A673 (cell line): ENCODE data around the gene EYS. TPM values are rescaled to one million over a fixed set of nuclear protein-coding genes. Genes with fewer than 3 reads are reported as not detected.
"Not testable (repeated sequence)": the region's sequence is repeated elsewhere in the genome, so short reads cannot be mapped to it uniquely, and the experiment has no call there.

Experiments
- BruUV-seq: library from RNA; stranded (reverse); fragments of 400-500 nt; replicated peaks from 2 replicates; lab custom pipeline; 2021; lab: Mats Ljungman, UMichigan
- CTCF ChIA-PET: fragments of 300-600 bp; sonication (Branson Sonifier 250); formaldehyde crosslinking; loops from one replicate; lab custom pipeline; 2022; ENCODE audit warnings: antibody characterized with exemption; lab: Charles Lee
- POLR2A ChIA-PET: fragments of 300-600 bp; sonication (Branson Sonifier 250); formaldehyde crosslinking; loops from one replicate; lab custom pipeline; 2022; ENCODE audit warnings: antibody characterized with exemption; ENCODE audit not compliant: low non-redundant PET; lab: Charles Lee
- DNase-seq: peaks from one replicate; pipeline ENCODE4 v3.0.0-alpha.2; 2015; ENCODE audit warnings: low spot score
- H3K27ac ChIP-seq: fragments of 200-600 bp; sonication (generic); 2 replicates; pipeline ENCODE4 v1.5.1; 2016; ENCODE audit warnings: mixed run types, low read depth, mild to moderate bottlenecking, mixed read lengths, antibody characterized with exemption, low read length; ENCODE audit not compliant: poor library complexity, severe bottlenecking
- H3K27me3 ChIP-seq: fragments of 200-600 bp; sonication (generic); replicated peaks from 2 replicates; pipeline ENCODE4 v1.6.1; 2017; ENCODE audit warnings: mixed run types, low read depth, mild to moderate bottlenecking, mixed read lengths, antibody characterized with exemption, low read length; ENCODE audit not compliant: insufficient read depth, poor library complexity
- H3K36me3 ChIP-seq: fragments of 200-600 bp; sonication (generic); 2 replicates; pipeline ENCODE4 v1.6.1; 2016; ENCODE audit warnings: mixed run types, mild to moderate bottlenecking, mixed read lengths, antibody characterized with exemption, low read length; ENCODE audit not compliant: insufficient read depth, poor library complexity, severe bottlenecking
- H3K4me1 ChIP-seq: fragments of 200-600 bp; sonication (generic); 2 replicates; pipeline ENCODE4 v1.6.1; 2017; ENCODE audit warnings: mixed run types, mild to moderate bottlenecking, mixed read lengths, antibody characterized with exemption, low read length; ENCODE audit not compliant: insufficient read depth, poor library complexity, severe bottlenecking
- H3K4me3 ChIP-seq: fragments of 200-600 bp; sonication (generic); 2 replicates; pipeline ENCODE4 v1.5.1; 2016; ENCODE audit warnings: low read depth, mixed run types, mild to moderate bottlenecking, mixed read lengths, low read length; ENCODE audit not compliant: poor library complexity, severe bottlenecking
- H3K9me3 ChIP-seq: fragments of 200-600 bp; sonication (generic); 2 replicates; pipeline ENCODE4 v1.6.1; 2016; ENCODE audit warnings: mixed run types, low read depth, mild to moderate bottlenecking, mixed read lengths, antibody characterized with exemption, low read length; ENCODE audit not compliant: poor library complexity, severe bottlenecking
- CTCF ChIP-seq: fragments of 300-800, 200-600 bp; sonication (generic); conservative IDR thresholded peaks from 2 replicates; pipeline ENCODE4 v1.5.1; 2017; ENCODE audit warnings: low read depth, mild to moderate bottlenecking, antibody characterized with exemption, low read length, moderate library complexity, mixed read lengths
- EZH2 ChIP-seq: fragments of 200-600 bp; sonication (generic); IDR thresholded peaks from 2 replicates; pipeline ENCODE4 v1.6.1; 2017; ENCODE audit warnings: borderline replicate concordance, low read depth, mild to moderate bottlenecking, mixed read lengths, antibody characterized with exemption, low read length; ENCODE audit not compliant: poor library complexity, severe bottlenecking
- intact Hi-C: fragments of 100-400 bp; cut with micrococcal nuclease; formaldehyde crosslinking; loops from one replicate; pipeline ENCODE4 v1.10.0; 2022; ENCODE audit not compliant: unreplicated experiment
- total RNA-seq: library from RNA; stranded (reverse); gene quantifications from 2 replicates; pipeline ENCODE4 v1.2.3, GENCODE V29; 2021

EYS gene
- total RNA-seq, 1 experiment from 2014 or later, result 0.47 TPM

- H3K36me3 ChIP-seq, result no peaks in the 10 kb centered on the region
- no peaks in the 10 kb centered on the region for H3K27me3 ChIP-seq
- TF ChIP-seq CTCF (no peak), EZH2 (no peak)
- DNase-seq, result no peak
- no TSS peak for BruUV-seq
- no peak overlapping the region for H3K27ac ChIP-seq
- no peaks in the 10 kb centered on the region for H3K9me3 ChIP-seq
- no peak overlapping the region for H3K4me3 ChIP-seq
- H3K4me1 ChIP-seq, result no peaks in the 10 kb centered on the region
- POLR2A ChIA-PET, result no interaction called here
- intact Hi-C loops, result no loop called here
- CTCF ChIA-PET, result interaction anchor here (0.6 kb wide), 1 partner anchor 304 kb away, joined by 3 read pairs; no protein-coding TSS in a partner anchor
Observed at GRCh38 chr6:63757826-63758225, 1949.2 kb downstream of the EYS start.

- BruUV-seq, H3K36me3 ChIP-seq, H3K4me3 ChIP-seq, H3K27me3 ChIP-seq, POLR2A ChIA-PET, H3K27ac ChIP-seq, DNase-seq, H3K9me3 ChIP-seq, CTCF ChIA-PET, H3K4me1 ChIP-seq, intact Hi-C loops: not testable (repeated sequence)
Observed at GRCh38 chr6:63757275-63757674, 1949.8 kb downstream of the EYS start.

- DNase-seq, result no peak
- Histone ChIP-seq H3K27ac (no peak overlapping the region), H3K4me3 (no peak overlapping the region), H3K36me3 (no peaks in the 10 kb centered on the region), H3K9me3 (no peaks in the 10 kb centered on the region), H3K4me1 (no peaks in the 10 kb centered on the region), H3K27me3 (peaks cover 3% of the 10 kb centered on the region)
- TF ChIP-seq CTCF (no peak), EZH2 (no peak)
- intact Hi-C loops, result no loop called here
- BruUV-seq, result no TSS peak
- ChIA-PET CTCF (no interaction called here), POLR2A (no interaction called here)
Observed at GRCh38 chr6:63750400-63750799, 1956.6 kb downstream of the EYS start.

- POLR2A ChIA-PET, result no interaction called here
- Histone ChIP-seq H3K36me3 (no peaks in the 10 kb centered on the region), H3K4me1 (no peaks in the 10 kb centered on the region), H3K27ac (no peak overlapping the region), H3K27me3 (peaks cover under 1% of the 10 kb centered on the region), H3K9me3 (no peaks in the 10 kb centered on the region), H3K4me3 (no peak overlapping the region)
- TF ChIP-seq CTCF, result no peak
- TF ChIP-seq EZH2, result no peak
- no peak for DNase-seq
- intact Hi-C loops, result no loop called here
- CTCF ChIA-PET, result no interaction called here
- no TSS peak for BruUV-seq
Observed at GRCh38 chr6:63745784-63746183, 1961.2 kb downstream of the EYS start.
